Esophagus squamous epithelium (tissue), 5 donors: ENCODE results near the gene CES2. TPM values are rescaled to one million over a fixed set of nuclear protein-coding genes. Genes with fewer than 3 reads are reported as not detected.

Source experiments
- DNase-seq: peaks from one replicate; lab custom pipeline; 2025; lab: John Stamatoyannopoulos, UW
- H3K27ac ChIP-seq, 4 donors: fragments of 200-600 bp; sonication (generic); one replicate each; pipeline ENCODE4 v1.5.1; 2016 to 2019; ENCODE audit warnings: mild to moderate bottlenecking in 1 of 4
- H3K27me3 ChIP-seq, 4 donors: fragments of 200-600 bp; sonication (generic); 1 replicate in 3 of 4; 2 replicates in 1 of 4; pipeline versions ENCODE4 v1.5.1 to v1.6.0; 2017 to 2021; ENCODE audit warnings: antibody characterized with exemption in 1 of 4
- H3K36me3 ChIP-seq, 3 donors: fragments of 200-600 bp; sonication (generic); one replicate each; pipeline ENCODE4 v1.5.1; 2016 to 2019
- H3K4me1 ChIP-seq, 3 donors: fragments of 200-600 bp; sonication (generic); one replicate each; pipeline ENCODE4 v1.5.1; 2017 to 2019
- H3K4me3 ChIP-seq, 4 donors: fragments of 200-600 bp; sonication (generic); 1 replicate in 3 of 4; 2 replicates in 1 of 4; pipeline ENCODE4 v1.5.1; 2016 to 2019; ENCODE audit warnings: mild to moderate bottlenecking in 2 of 4, moderate library complexity in 1 of 4
- H3K9me3 ChIP-seq, 3 donors: fragments of 200-600 bp; sonication (generic); one replicate each; pipeline ENCODE4 v1.5.1; 2016 to 2019
- CTCF ChIP-seq, 6 experiments: fragments of 450-650 bp in 4 of 6; fragments of 200-600 bp in 2 of 6; sonication (generic) in 2 of 6; IDR thresholded peaks; one replicate each; pipeline ENCODE4 v1.5.1; 2016 to 2019; ENCODE audit warnings: antibody characterized with exemption in 6 of 6, mild to moderate bottlenecking in 4 of 6, moderate library complexity in 4 of 6
- POLR2A ChIP-seq, 4 donors: fragments of 450-650 bp; IDR thresholded peaks; one replicate each; pipeline ENCODE4 v1.6.1; 2017; ENCODE audit warnings: antibody characterized with exemption in 4 of 4, mild to moderate bottlenecking in 4 of 4, moderate library complexity in 3 of 4
- WGBS, 2 donors: methylation state at CpG; one replicate each; pipeline ENCODE4 v1.1.5; 2018; 5-methylcytosine and 5-hydroxymethylcytosine counted together
- intact Hi-C: fragments of 100-400 bp; cut with DNase I; formaldehyde crosslinking; loops from one replicate; pipeline ENCODE4 v1.15.0; 2022
- total RNA-seq, 4 donors: library from RNA; depleted of rRNA; stranded (reverse); fragments of >200 nt; gene quantifications; one replicate each; pipeline ENCODE4 v1.1.0, GENCODE V29; 2016
- donor health status: DM: yes; HTN: yes; CAD: no.

CES2 gene
- 100 to 1,000 TPM; 120 to 250 (median 170) TPM for total RNA-seq

GRCh38 chr16:66935314-66936011, at the start of gene CES2:
CES2 (plus strand) TSS chr16:66935516; CDS start chr16:66935636, 120 bp downstream.
- H3K27me3 ChIP-seq: no peaks in the 10 kb centered on the region
- TF ChIP-seq POLR2A (IDR thresholded peaks at IDR 0.05) (peak in 3 of 4 donors; percentile 43 to 65 (median 55)), CTCF (IDR thresholded peaks at IDR 0.05) (no peak)
- intact Hi-C loops: no loop called here
- H3K27ac ChIP-seq: peak within 1 kb of the TSS; percentile 97 to 100 (median 98)
- 40% methylated on average over 4 of the region's 44 CpGs; no CpG with 5 or more reads in 1 of the 2 donors for WGBS, 2 donors
- DNase-seq: no peak
- peaks cover 7 to 54% (median 28%) of the 10 kb centered on the region in 3 donors for H3K36me3 ChIP-seq
- H3K4me1 ChIP-seq: peaks cover 32 to 73% (median 36%) of the 10 kb centered on the region in 3 donors
- peak within 1 kb of the TSS; percentile 78 to 100 (median 92) for H3K4me3 ChIP-seq
- no peaks in the 10 kb centered on the region for H3K9me3 ChIP-seq

- H3K4me3 ChIP-seq: no peak overlapping the region
- DNase-seq: no peak
- TF ChIP-seq POLR2A (IDR thresholded peaks at IDR 0.05): no peak
- TF ChIP-seq CTCF (IDR thresholded peaks at IDR 0.05): no peak
- peaks cover 0 to 22% (median 4%) of the 10 kb centered on the region in 3 donors for H3K4me1 ChIP-seq
- no peaks in the 10 kb centered on the region for H3K9me3 ChIP-seq
- H3K27ac ChIP-seq: no peak overlapping the region
- peaks cover 8 to 59% (median 10%) of the 10 kb centered on the region in 3 donors for H3K36me3 ChIP-seq
- H3K27me3 ChIP-seq: no peaks in the 10 kb centered on the region
- 63 to 67% methylated on average over 2 of the region's 2 CpGs for WGBS, 2 donors
- intact Hi-C loops: no loop called here
These were observed 49.0 kb upstream of the CES2 start for GRCh38 chr16:66886321-66886720.

- WGBS, 2 donors: 81 to 83% methylated on average over 3 of the region's 3 CpGs
- H3K36me3 ChIP-seq: peaks cover 8 to 62% (median 10%) of the 10 kb centered on the region in 3 donors
- TF ChIP-seq CTCF (IDR thresholded peaks at IDR 0.05) (no peak), POLR2A (IDR thresholded peaks at IDR 0.05) (no peak)
- H3K27ac ChIP-seq: no peak overlapping the region
- intact Hi-C loops: no loop called here
- H3K4me3 ChIP-seq: no peak overlapping the region
- H3K27me3 ChIP-seq: no peaks in the 10 kb centered on the region
- H3K4me1 ChIP-seq: peaks cover 0 to 16% (median 0%) of the 10 kb centered on the region in 3 donors
- no peaks in the 10 kb centered on the region for H3K9me3 ChIP-seq
- DNase-seq: no peak
These were observed 48.4 kb upstream of the CES2 start for GRCh38 chr16:66886914-66887313.

- Histone ChIP-seq H3K4me1 (peaks cover 0 to 11% (median 0%) of the 10 kb centered on the region in 3 donors), H3K9me3 (no peaks in the 10 kb centered on the region), H3K36me3 (peaks cover 8 to 49% (median 10%) of the 10 kb centered on the region in 3 donors), H3K27me3 (no peaks in the 10 kb centered on the region), H3K4me3 (no peak overlapping the region), H3K27ac (no peak overlapping the region)
- no peak for DNase-seq
- intact Hi-C loops: no loop called here
- 88 to 92% methylated on average over 6 of the region's 6 CpGs for WGBS, 2 donors
- no peak for TF ChIP-seq POLR2A (IDR thresholded peaks at IDR 0.05)
- no peak for TF ChIP-seq CTCF (IDR thresholded peaks at IDR 0.05)
These were observed 46.4 kb upstream of the CES2 start for GRCh38 chr16:66888647-66889615.
